ENCODE measurements around the gene ANKRD45. TPM values are rescaled to one million over a fixed set of nuclear protein-coding genes. Genes with fewer than 3 reads are reported as not detected.

ANKRD45 gene
- total RNA-seq, 1 experiment from 2014 or later: 0.44 TPM

GRCh38 chr1:173661271-173661670 lies 8.4 kb downstream of the ANKRD45 start:
- no peak overlapping the region for H3K4me2 ChIP-seq (ENCODE audit: low read length)
- TF ChIP-seq JUND (IDR thresholded peaks at IDR 0.05): no peak
- TF ChIP-seq ZNF274 (IDR thresholded peaks at IDR 0.05; ENCODE audit: low read depth, low read length): no peak
- TF ChIP-seq SIN3A (IDR thresholded peaks at IDR 0.05; ENCODE audit: low read depth): no peak
- no peak for TF ChIP-seq TCF7L2 (IDR thresholded peaks at IDR 0.05; ENCODE audit: borderline replicate concordance, extremely low read depth, insufficient read depth, insufficient read length)
- no peak for TF ChIP-seq POLR2AphosphoS5 (IDR thresholded peaks at IDR 0.05; ENCODE audit: low read depth, low read length)
- no peak for TF ChIP-seq ZBTB33 (IDR thresholded peaks at IDR 0.05; ENCODE audit: extremely low read depth, insufficient replicate concordance, low read length)
- TF ChIP-seq EZH2phosphoT487 (IDR thresholded peaks at IDR 0.05; ENCODE audit: borderline replicate concordance): no peak
- TF ChIP-seq CBX3 (IDR thresholded peaks at IDR 0.05; ENCODE audit: low read depth): no peak
- TF ChIP-seq ELF1 (IDR thresholded peaks at IDR 0.05; ENCODE audit: borderline replicate concordance, low read depth): no peak
- TF ChIP-seq POLR2A (IDR thresholded peaks at IDR 0.05; ENCODE audit: borderline replicate concordance, extremely low read depth, insufficient read depth, insufficient read length): no peak
- no peak for TF ChIP-seq SP1 (IDR thresholded peaks at IDR 0.05; ENCODE audit: low read depth)
- TF ChIP-seq ZFX (IDR thresholded peaks at IDR 0.05): no peak
- TF ChIP-seq ATF3 (IDR thresholded peaks at IDR 0.05): no peak
- no peak for TF ChIP-seq REST (IDR thresholded peaks at IDR 0.05; ENCODE audit: low read depth)
- no peak for TF ChIP-seq YY1 (IDR thresholded peaks at IDR 0.05; ENCODE audit: extremely low read depth, insufficient replicate concordance, low read depth, low read length)
- no peak overlapping the region for H3K27ac ChIP-seq (ENCODE audit: low read depth, low read length)
- no peaks in the 10 kb centered on the region for H3K36me3 ChIP-seq (ENCODE audit: control insufficient read depth in 1 of 2, insufficient read depth in 2 of 2, low read length in 2 of 2)
- H3K27me3 ChIP-seq (ENCODE audit: insufficient read depth, low read length): no peaks in the 10 kb centered on the region
- no peak overlapping the region for H3K4me3 ChIP-seq (replicated peaks in 1 of 2; ENCODE audit: low read depth in 1 of 2, low read length in 2 of 2)
- no peak overlapping the region for H3K9ac ChIP-seq (ENCODE audit: low read length)
- no peaks in the 10 kb centered on the region for H4K20me1 ChIP-seq (ENCODE audit: insufficient read depth)
- DNase-seq (ENCODE audit: low read depth, low spot score): no peak
- no peak overlapping the region for H2AFZ ChIP-seq (ENCODE audit: low read depth, low read length, poor library complexity, severe bottlenecking)
- RAD21 ChIA-PET (ENCODE audit: low non-redundant PET in 1 of 2, low total read pairs in 2 of 2, uncharacterized antibody in 2 of 2, unreplicated experiment in 2 of 2): no interaction called here
- H3K9me3 ChIP-seq (ENCODE audit: control insufficient read depth in 1 of 2, insufficient read depth in 1 of 2, low read depth in 1 of 2, low read length in 2 of 2): no peaks in the 10 kb centered on the region
- H3K9me2 ChIP-seq (ENCODE audit: insufficient read depth): no peaks in the 10 kb centered on the region
- CTCF ChIA-PET: no interaction called here
- BruUV-seq (replicated peaks): no TSS peak
- ATAC-seq: no peak
- no peaks in the 10 kb centered on the region for H3K4me1 ChIP-seq (ENCODE audit: control insufficient read depth in 1 of 2, insufficient read depth in 2 of 2, low read length in 2 of 2)
- H3K79me2 ChIP-seq (ENCODE audit: insufficient read depth, low read length): no peaks in the 10 kb centered on the region
- POLR2A ChIA-PET: no interaction called here
- intact Hi-C loops (cut with micrococcal nuclease): no loop called here

Measured in HCT116 (cell line).